GM12872 (cell line): ENCODE data around the gene TFDP1.

Experiments used
- CTCF ChIP-seq: IDR thresholded peaks from 3 replicates; pipeline ENCODE4 v1.5.1; 2011; ENCODE audit warnings: low read depth, mild to moderate bottlenecking, low read length, moderate library complexity; ENCODE audit not compliant: insufficient read depth

The TFDP1 gene

GRCh38 chr13:113643593-113643992 lies 59.0 kb downstream of the TFDP1 start:
- TF ChIP-seq CTCF = no peak

- no peak for TF ChIP-seq CTCF
Observed at GRCh38 chr13:113644800-113645199, 60.2 kb downstream of the TFDP1 start.

- TF ChIP-seq CTCF = no peak
Observed at GRCh38 chr13:113645329-113645728, 60.8 kb downstream of the TFDP1 start.

GRCh38 chr13:113646376-113646775 lies 61.8 kb downstream of the TFDP1 start:
- no peak for TF ChIP-seq CTCF

- TF ChIP-seq CTCF = no peak
Observed at GRCh38 chr13:113646921-113647340, 62.4 kb downstream of the TFDP1 start.

GRCh38 chr13:113647351-113648215 lies 63.0 kb downstream of the TFDP1 start:
- no peak for TF ChIP-seq CTCF

- TF ChIP-seq CTCF = no peak
Observed at GRCh38 chr13:113648216-113648610, 63.7 kb downstream of the TFDP1 start.
